BLaER1 (cell line): ENCODE results near the gene TSPAN9.

Experiments used
- H3K27ac ChIP-seq: shearing (Covaris generic); formaldehyde crosslinking; 2 replicates; pipeline ENCODE4 v1.8.1; 2022
- H3K27me3 ChIP-seq: shearing (Covaris generic); formaldehyde crosslinking; 2 replicates; pipeline ENCODE4 v1.8.1; 2022
- H3K36me3 ChIP-seq: shearing (Covaris generic); formaldehyde crosslinking; 2 replicates; pipeline ENCODE4 v1.8.1; 2022
- H3K4me1 ChIP-seq: shearing (Covaris generic); formaldehyde crosslinking; 2 replicates; pipeline ENCODE4 v1.8.1; 2022
- H3K4me2 ChIP-seq: shearing (Covaris generic); formaldehyde crosslinking; 2 replicates; pipeline ENCODE4 v1.8.1; 2022
- H3K4me3 ChIP-seq: shearing (Covaris generic); formaldehyde crosslinking; 2 replicates; pipeline ENCODE4 v1.8.1; 2022
- H3K9ac ChIP-seq: shearing (Covaris generic); formaldehyde crosslinking; 2 replicates; pipeline ENCODE4 v1.8.1; 2022
- H3K9me3 ChIP-seq: shearing (Covaris generic); formaldehyde crosslinking; 2 replicates; pipeline ENCODE4 v1.8.1; 2022
- H4K20me1 ChIP-seq: shearing (Covaris generic); formaldehyde crosslinking; 2 replicates; pipeline ENCODE4 v1.8.1; 2022
- Cebpa-rat ChIP-seq: shearing (Covaris generic); IDR thresholded peaks from 2 replicates; pipeline ENCODE4 v1.8.1; 2022

The TSPAN9 gene

DNA sequence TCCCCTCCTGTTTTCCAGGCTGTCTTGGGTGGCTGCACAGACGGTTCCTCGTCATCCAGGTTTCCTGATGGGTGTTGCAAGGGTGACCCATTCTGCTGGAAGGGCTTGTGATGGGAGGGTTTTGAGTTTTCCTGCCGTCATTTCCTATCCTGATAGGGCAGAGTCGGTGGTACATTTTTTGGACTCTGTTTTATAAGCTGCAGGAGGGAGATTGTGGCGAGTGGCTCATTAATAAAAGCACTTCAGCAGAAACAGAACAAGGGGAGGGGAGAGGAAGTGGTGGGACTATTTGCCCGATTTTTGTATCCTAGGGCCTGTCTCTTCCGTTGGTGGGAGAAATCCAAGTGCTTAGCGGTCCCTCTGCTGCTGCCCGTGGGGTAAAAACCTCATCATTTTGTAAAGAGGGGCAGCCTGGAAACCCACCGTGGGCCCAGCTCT lies 40.0 kb downstream of the TSPAN9 start:
- TF ChIP-seq Cebpa-rat, result no peak
- Histone ChIP-seq H3K9me3 (no peaks in the 10 kb centered on the region), H3K4me2 (peak overlapping the region; percentile 63), H3K9ac (no peak overlapping the region), H4K20me1 (peaks cover 56% of the 10 kb centered on the region), H3K27ac (no peak overlapping the region), H3K4me1 (peaks cover 64% of the 10 kb centered on the region), H3K36me3 (no peaks in the 10 kb centered on the region), H3K4me3 (no peak overlapping the region), H3K27me3 (peaks cover 3% of the 10 kb centered on the region; the same call in 1 of the 2 replicates)

- peak overlapping the region; percentile 63 for H3K4me2 ChIP-seq
- peaks cover 68% of the 10 kb centered on the region for H3K4me1 ChIP-seq
- no peak overlapping the region for H3K27ac ChIP-seq
- no peak overlapping the region for H3K9ac ChIP-seq
- TF ChIP-seq Cebpa-rat, result no peak
- no peaks in the 10 kb centered on the region for H3K36me3 ChIP-seq
- H3K9me3 ChIP-seq, result no peaks in the 10 kb centered on the region
- peaks cover 60% of the 10 kb centered on the region for H4K20me1 ChIP-seq
- H3K27me3 ChIP-seq, result peaks cover 3% of the 10 kb centered on the region; the same call in 1 of the 2 replicates
- H3K4me3 ChIP-seq, result no peak overlapping the region
Observed at GRCh38 chr12:3117591-3118015, 40.4 kb downstream of the TSPAN9 start.

DNA sequence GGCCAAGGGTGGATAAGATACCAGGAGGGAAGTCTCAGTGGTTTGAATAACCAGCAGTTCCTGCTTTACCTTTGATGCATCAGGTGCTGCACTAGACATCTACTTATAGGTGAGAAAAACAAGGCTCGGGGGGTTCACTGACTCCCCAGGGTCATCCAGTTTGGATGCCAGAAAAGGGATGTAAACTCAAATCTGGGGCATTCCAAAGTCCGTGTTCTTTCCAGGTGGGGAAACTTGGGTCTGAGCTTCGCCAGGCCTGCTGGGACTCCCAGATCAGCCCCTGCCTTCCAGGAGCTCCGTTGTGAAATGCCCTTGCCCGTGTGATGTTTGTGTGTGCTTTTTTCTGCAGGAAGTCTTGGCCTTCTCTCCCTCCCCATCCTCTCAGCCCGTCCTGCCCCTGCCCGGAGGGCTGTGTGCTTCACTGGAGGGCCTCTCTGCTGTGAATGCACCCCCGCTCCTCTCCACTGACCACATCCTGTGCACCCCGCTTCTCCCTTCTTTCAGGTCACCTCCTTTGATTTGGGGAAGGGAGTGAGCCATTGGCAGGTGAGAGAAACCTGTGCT lies 42.1 kb downstream of the TSPAN9 start:
- Histone ChIP-seq H3K9ac (no peak overlapping the region), H4K20me1 (peaks cover 59% of the 10 kb centered on the region), H3K9me3 (peaks cover 6% of the 10 kb centered on the region), H3K27me3 (peaks cover 3% of the 10 kb centered on the region; the same call in 1 of the 2 replicates), H3K36me3 (no peaks in the 10 kb centered on the region), H3K4me1 (peaks cover 68% of the 10 kb centered on the region), H3K4me2 (peak overlapping the region; percentile 48), H3K27ac (no peak overlapping the region), H3K4me3 (no peak overlapping the region)
- TF ChIP-seq Cebpa-rat, result no peak

DNA sequence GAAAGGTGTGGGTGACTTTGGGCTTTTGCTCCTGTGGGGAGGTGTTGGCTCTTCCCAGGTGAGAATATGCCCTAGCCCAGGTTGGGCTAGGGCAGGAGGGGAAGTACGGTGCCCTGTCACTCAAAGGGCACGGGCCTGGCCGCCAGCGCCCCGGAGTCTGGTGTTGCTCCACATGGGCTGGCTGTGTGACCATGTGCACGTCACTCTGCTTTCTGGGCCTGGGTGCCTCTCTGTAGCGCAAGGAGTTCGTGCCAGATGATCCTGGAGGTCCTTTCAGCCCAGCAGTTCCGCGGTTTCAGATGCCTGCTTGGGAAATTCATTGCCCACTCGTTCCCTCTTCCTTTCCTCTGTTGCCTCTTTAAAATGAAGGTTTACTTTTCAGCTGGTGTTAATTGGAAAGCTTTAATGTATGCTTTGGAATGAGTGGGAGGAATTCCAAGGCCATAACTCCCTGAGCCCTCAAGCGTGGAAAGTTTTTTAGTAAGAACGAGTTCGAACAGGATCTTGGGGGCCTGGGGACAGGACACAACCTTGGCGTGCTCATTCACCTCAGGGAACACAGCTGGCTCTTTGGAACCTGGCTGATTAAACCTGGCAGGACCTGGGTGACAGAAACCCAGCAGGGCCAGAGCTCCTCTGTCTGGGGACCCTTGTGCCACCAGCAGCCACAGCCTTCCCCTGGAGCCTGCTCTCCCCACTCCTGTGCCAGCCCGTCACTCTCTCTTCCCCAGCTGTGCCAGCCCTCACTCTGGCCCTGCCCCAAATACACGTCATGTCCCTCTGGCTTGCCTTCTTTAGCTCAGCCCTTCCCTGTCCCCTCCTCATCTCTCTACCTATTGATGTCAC lies 42.8 kb downstream of the TSPAN9 start:
- Histone ChIP-seq H3K4me3 (no peak overlapping the region), H3K27ac (no peak overlapping the region), H3K4me2 (peak overlapping the region; percentile 48), H3K27me3 (peaks cover 3% of the 10 kb centered on the region; the same call in 1 of the 2 replicates), H3K9ac (no peak overlapping the region), H4K20me1 (peaks cover 59% of the 10 kb centered on the region), H3K4me1 (peaks cover 65% of the 10 kb centered on the region), H3K36me3 (no peaks in the 10 kb centered on the region), H3K9me3 (peaks cover 13% of the 10 kb centered on the region)
- TF ChIP-seq Cebpa-rat, result no peak

GRCh38 chr12:3120701-3121100 lies 43.5 kb downstream of the TSPAN9 start:
- Histone ChIP-seq H3K9ac (no peak overlapping the region), H3K9me3 (peaks cover 13% of the 10 kb centered on the region), H3K4me1 (peaks cover 65% of the 10 kb centered on the region), H3K27me3 (peaks cover 3% of the 10 kb centered on the region; the same call in 1 of the 2 replicates), H3K27ac (no peak overlapping the region), H3K4me2 (peak overlapping the region; percentile 48), H4K20me1 (peaks cover 61% of the 10 kb centered on the region), H3K36me3 (no peaks in the 10 kb centered on the region), H3K4me3 (no peak overlapping the region)
- TF ChIP-seq Cebpa-rat, result no peak

DNA sequence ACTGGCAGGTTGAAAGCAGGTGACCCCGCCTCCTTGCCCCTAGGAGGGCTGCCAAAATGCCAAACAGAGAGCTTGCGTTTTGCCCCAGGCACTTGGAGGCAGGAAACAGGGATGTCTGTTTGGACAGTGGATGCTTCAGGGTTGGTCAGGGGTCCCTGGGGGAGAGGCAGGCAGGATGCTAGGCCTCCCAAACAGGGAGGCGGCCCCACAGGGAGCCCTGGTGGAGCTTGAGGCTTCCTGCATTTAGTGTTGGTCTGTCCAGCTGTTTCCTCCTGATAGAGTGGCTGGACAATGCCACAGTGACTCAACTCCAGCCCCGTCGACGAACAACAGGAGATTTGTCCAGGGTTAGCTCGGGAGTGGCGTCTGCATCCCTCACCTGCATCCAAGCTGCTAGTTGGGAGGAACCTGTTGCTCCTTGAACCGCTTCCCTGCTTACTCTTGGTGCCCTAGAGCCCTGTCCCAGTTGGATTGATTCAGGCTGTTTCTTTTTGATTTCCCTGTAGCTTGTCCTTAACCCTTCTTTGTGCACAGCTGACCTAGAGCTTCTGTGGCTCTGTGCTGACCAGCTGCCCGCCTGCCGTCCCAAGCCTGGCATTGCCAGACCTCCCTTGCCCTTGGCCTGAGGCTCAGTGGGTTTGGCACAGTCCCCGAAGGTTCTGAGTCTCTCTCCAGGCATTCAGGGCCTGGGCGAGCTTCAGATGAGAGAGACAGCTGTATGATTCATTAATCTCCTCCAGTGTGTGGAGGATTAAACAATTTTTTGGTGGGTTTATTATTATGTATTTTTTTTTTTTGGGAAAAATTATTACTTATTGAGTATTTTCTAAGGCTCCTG lies 45.9 kb downstream of the TSPAN9 start:
- Histone ChIP-seq H3K4me2 (peak overlapping the region; percentile 85), H3K9me3 (peaks cover 13% of the 10 kb centered on the region), H3K36me3 (no peaks in the 10 kb centered on the region), H3K27me3 (no peaks in the 10 kb centered on the region), H3K27ac (no peak overlapping the region), H3K9ac (no peak overlapping the region), H3K4me3 (no peak overlapping the region), H4K20me1 (peaks cover 62% of the 10 kb centered on the region), H3K4me1 (peaks cover 46% of the 10 kb centered on the region)
- no peak for TF ChIP-seq Cebpa-rat

GRCh38 chr12:3123729-3124128 lies 46.5 kb downstream of the TSPAN9 start:
- Histone ChIP-seq H3K27me3 (no peaks in the 10 kb centered on the region), H3K9ac (no peak overlapping the region), H3K27ac (no peak overlapping the region), H3K9me3 (peaks cover 13% of the 10 kb centered on the region), H4K20me1 (peaks cover 62% of the 10 kb centered on the region), H3K4me2 (no peak overlapping the region), H3K4me1 (peaks cover 44% of the 10 kb centered on the region), H3K4me3 (no peak overlapping the region), H3K36me3 (no peaks in the 10 kb centered on the region)
- TF ChIP-seq Cebpa-rat, result no peak

- Histone ChIP-seq H3K4me3 (no peak overlapping the region), H3K27ac (no peak overlapping the region), H3K27me3 (no peaks in the 10 kb centered on the region), H3K4me2 (no peak overlapping the region), H3K9me3 (peaks cover 13% of the 10 kb centered on the region), H3K36me3 (no peaks in the 10 kb centered on the region), H3K4me1 (peaks cover 42% of the 10 kb centered on the region), H3K9ac (no peak overlapping the region), H4K20me1 (peaks cover 64% of the 10 kb centered on the region)
- no peak for TF ChIP-seq Cebpa-rat
Observed at GRCh38 chr12:3124917-3125316, 47.7 kb downstream of the TSPAN9 start.

- peaks cover 13% of the 10 kb centered on the region for H3K9me3 ChIP-seq
- H3K4me3 ChIP-seq, result no peak overlapping the region
- no peaks in the 10 kb centered on the region for H3K27me3 ChIP-seq
- H3K27ac ChIP-seq, result no peak overlapping the region
- H3K9ac ChIP-seq, result no peak overlapping the region
- H3K4me2 ChIP-seq, result no peak overlapping the region
- no peak for TF ChIP-seq Cebpa-rat
- no peaks in the 10 kb centered on the region for H3K36me3 ChIP-seq
- H3K4me1 ChIP-seq, result peaks cover 42% of the 10 kb centered on the region
- H4K20me1 ChIP-seq, result peaks cover 64% of the 10 kb centered on the region
Observed at GRCh38 chr12:3125674-3126073, 48.5 kb downstream of the TSPAN9 start.
